Natural killer cell (primary cell): ENCODE measurements around the gene CLNS1A. TPM values are rescaled to one million over a fixed set of nuclear protein-coding genes. Genes with fewer than 3 reads are reported as not detected.

Experiments used
- ATAC-seq, 3 donors: fragments of 150-1000 bp in 2 of 3; fragments of 200-7000 bp in 1 of 3; cut with Tn5 transposase; 1 replicate in 1 of 3; 2 replicates in 2 of 3; pipeline ENCODE4 v1.10.0; 2021; ENCODE audit warnings: mild to moderate bottlenecking in 2 of 3, moderate library complexity in 2 of 3
- DNase-seq, 2 donors: peaks; one replicate each; pipeline versions ENCODE4 v3.0.0 to v3.0.0-alpha.2; 2013 to 2021; ENCODE audit warnings: mixed read lengths in 1 of 2
- H3K27ac ChIP-seq: one replicate; pipeline ENCODE4 v1.5.1; 2013; ENCODE audit warnings: mild to moderate bottlenecking, low read length
- H3K27me3 ChIP-seq: one replicate; pipeline ENCODE4 v1.6.1; 2013; ENCODE audit warnings: low read length; ENCODE audit not compliant: control insufficient read depth, insufficient read depth
- H3K36me3 ChIP-seq: one replicate; pipeline ENCODE4 v1.6.1; 2013; ENCODE audit warnings: low read length; ENCODE audit not compliant: control insufficient read depth, insufficient read depth
- H3K4me1 ChIP-seq: one replicate; pipeline ENCODE4 v1.6.1; 2013; ENCODE audit warnings: low read length; ENCODE audit not compliant: control insufficient read depth, insufficient read depth
- H3K4me3 ChIP-seq: one replicate; pipeline ENCODE4 v1.5.1; 2013; ENCODE audit warnings: low read length
- H3K9me3 ChIP-seq: one replicate; pipeline ENCODE4 v1.6.1; 2013; ENCODE audit warnings: low read length; ENCODE audit not compliant: control insufficient read depth, insufficient read depth
- H3K27ac Mint-ChIP-seq, 2 donors: one replicate each; pipeline ENCODE4 v1.8.0; 2022; ENCODE audit warnings: mild to moderate bottlenecking in 2 of 2, mixed read lengths in 2 of 2, moderate library complexity in 1 of 2
- H3K27me3 Mint-ChIP-seq, 2 donors: one replicate each; pipeline ENCODE4 v1.8.0; 2022; ENCODE audit warnings: low read depth in 2 of 2, mixed read lengths in 2 of 2
- H3K36me3 Mint-ChIP-seq: one replicate; pipeline ENCODE4 v1.8.0; 2022; ENCODE audit warnings: mixed read lengths
- H3K4me1 Mint-ChIP-seq, 2 donors: one replicate each; pipeline ENCODE4 v1.8.0; 2022; ENCODE audit warnings: mixed read lengths in 2 of 2
- H3K4me3 Mint-ChIP-seq: one replicate; pipeline ENCODE4 v1.8.0; 2022; ENCODE audit warnings: mild to moderate bottlenecking, moderate library complexity, mixed read lengths
- H3K9me3 Mint-ChIP-seq, 2 donors: one replicate each; pipeline ENCODE4 v1.8.0; 2022; ENCODE audit warnings: mixed read lengths in 2 of 2
- CTCF ChIP-seq: fragments of 200-600 bp; IDR thresholded peaks from one replicate; pipeline ENCODE4 v1.8.0; 2022; ENCODE audit warnings: antibody characterized with exemption
- WGBS: methylation state at CpG from one replicate; pipeline ENCODE4 v1.1.7; 2013; ENCODE audit warnings: missing lambda C conversion rate; ENCODE audit not compliant: insufficient coverage; 5-methylcytosine and 5-hydroxymethylcytosine counted together
- intact Hi-C: fragments of 100-400 bp; cut with micrococcal nuclease; formaldehyde crosslinking; loops from one replicate; pipeline ENCODE4 v1.14.2; 2022
- total RNA-seq, 4 donors: library from RNA; stranded (reverse); fragments of 120-200 nt in 1 of 4; gene quantifications; one replicate each; pipeline versions ENCODE4 v1.2.3 to v1.2.4, GENCODE V29; 2013 to 2022

The CLNS1A gene
- total RNA-seq, 3 donors from 2014 or later (not counting 1 experiment from before 2014, with no cell fraction given) = 48.6 to 58.2 (median 57.6) TPM

- intact Hi-C loops = no loop called here
- Histone ChIP-seq H3K36me3 (peaks cover 8% of the 10 kb centered on the region), H3K27me3 (no peaks in the 10 kb centered on the region), H3K9me3 (no peaks in the 10 kb centered on the region), H3K27ac (no peak overlapping the region), H3K4me1 (no peaks in the 10 kb centered on the region), H3K4me3 (no peak overlapping the region)
- WGBS = 98% methylated on average over 3 of the region's 3 CpGs
- Mint-ChIP-seq H3K27ac (no peak overlapping the region), H3K9me3 (no peaks in the 10 kb centered on the region), H3K27me3 (no peaks in the 10 kb centered on the region), H3K36me3 (no peaks in the 10 kb centered on the region), H3K4me3 (no peak overlapping the region), H3K4me1 (no peaks in the 10 kb centered on the region)
- ATAC-seq (no peak), DNase-seq (no peak)
- no peak for TF ChIP-seq CTCF
Observed at GRCh38 chr11:77602381-77603088, 35.1 kb downstream of the CLNS1A start.

- Histone ChIP-seq H3K4me1 (no peaks in the 10 kb centered on the region), H3K9me3 (no peaks in the 10 kb centered on the region), H3K27me3 (no peaks in the 10 kb centered on the region), H3K36me3 (no peaks in the 10 kb centered on the region), H3K27ac (no peak overlapping the region), H3K4me3 (no peak overlapping the region)
- DNase-seq (no peak), ATAC-seq (no peak)
- Mint-ChIP-seq H3K9me3 (no peaks in the 10 kb centered on the region), H3K36me3 (no peaks in the 10 kb centered on the region), H3K27me3 (no peaks in the 10 kb centered on the region), H3K4me3 (no peak overlapping the region), H3K4me1 (no peaks in the 10 kb centered on the region), H3K27ac (no peak overlapping the region)
- no peak for TF ChIP-seq CTCF
- intact Hi-C loops = no loop called here
- 100% methylated on average over 2 of the region's 2 CpGs for WGBS
Observed at GRCh38 chr11:77598195-77598594, 39.4 kb downstream of the CLNS1A start.

- ATAC-seq (no peak), DNase-seq (no peak)
- Mint-ChIP-seq H3K9me3 (no peaks in the 10 kb centered on the region), H3K36me3 (no peaks in the 10 kb centered on the region), H3K27ac (no peak overlapping the region), H3K4me1 (no peaks in the 10 kb centered on the region), H3K27me3 (no peaks in the 10 kb centered on the region), H3K4me3 (no peak overlapping the region)
- intact Hi-C loops = no loop called here
- H3K36me3 ChIP-seq = no peaks in the 10 kb centered on the region
- 93% methylated on average over 1 of the region's 2 CpGs for WGBS
- H3K27ac ChIP-seq = no peak overlapping the region
- H3K9me3 ChIP-seq = no peaks in the 10 kb centered on the region
- no peak for TF ChIP-seq CTCF
- no peaks in the 10 kb centered on the region for H3K27me3 ChIP-seq
- H3K4me1 ChIP-seq = no peaks in the 10 kb centered on the region
- no peak overlapping the region for H3K4me3 ChIP-seq
Observed at GRCh38 chr11:77596626-77597025, 41.0 kb downstream of the CLNS1A start.

GRCh38 chr11:77593883-77594282 is 43.7 kb downstream of the CLNS1A start:
- intact Hi-C loops = no loop called here
- ATAC-seq (no peak), DNase-seq (no peak)
- Mint-ChIP-seq H3K27me3 (peaks cover 0 to 3% of the 10 kb centered on the region in 2 donors), H3K27ac (no peak overlapping the region), H3K4me3 (no peak overlapping the region), H3K9me3 (no peaks in the 10 kb centered on the region), H3K36me3 (no peaks in the 10 kb centered on the region), H3K4me1 (peaks cover 13 to 15% of the 10 kb centered on the region in 2 donors)
- TF ChIP-seq CTCF = no peak
- no peaks in the 10 kb centered on the region for H3K36me3 ChIP-seq
- H3K4me1 ChIP-seq = peaks cover 9% of the 10 kb centered on the region
- H3K27me3 ChIP-seq = no peaks in the 10 kb centered on the region
- no peak overlapping the region for H3K4me3 ChIP-seq
- no peaks in the 10 kb centered on the region for H3K9me3 ChIP-seq
- no peak overlapping the region for H3K27ac ChIP-seq
